Keratinocyte (primary cell): ENCODE data around the gene ZNF32. TPM values are rescaled to one million over a fixed set of nuclear protein-coding genes. Genes with fewer than 3 reads are reported as not detected.

Experiments used
- DNase-seq: peaks from one replicate; pipeline ENCODE4 v3.0.0-alpha.2; 2011; ENCODE audit warnings: low read depth, missing footprints, low spot score
- FAIRE-seq: peaks from 2 replicates; lab custom pipeline; 2011; peaks lifted over from hg19 to GRCh38; lab: Jason Lieb, UNC
- H2AFZ ChIP-seq: 2 replicates; pipeline ENCODE4 v1.6.0; 2012; ENCODE audit warnings: low read length, control low read depth, inconsistent platforms; ENCODE audit not compliant: control insufficient read depth
- H3K27ac ChIP-seq: 2 replicates; pipeline ENCODE4 v1.5.1; 2011; ENCODE audit warnings: low read length; ENCODE audit not compliant: control insufficient read depth, insufficient read depth
- H3K27me3 ChIP-seq: 3 replicates; pipeline ENCODE4 v1.6.0; 2011; ENCODE audit warnings: low read length; ENCODE audit not compliant: control insufficient read depth, insufficient read depth; ENCODE audit errors: extremely low read depth
- H3K36me3 ChIP-seq, 2 experiments: 2 replicates in 1 of 2; 3 replicates in 1 of 2; pipeline ENCODE4 v1.5.1; 2011; ENCODE audit warnings: low read length in 2 of 2, mild to moderate bottlenecking in 1 of 2; ENCODE audit not compliant: control insufficient read depth in 2 of 2, insufficient read depth in 2 of 2; ENCODE audit errors: extremely low read depth in 1 of 2
- H3K4me1 ChIP-seq: 3 replicates; pipeline ENCODE4 v1.5.1; 2011; ENCODE audit warnings: low read length; ENCODE audit not compliant: control insufficient read depth, insufficient read depth; ENCODE audit errors: extremely low read depth
- H3K4me2 ChIP-seq: 3 replicates; pipeline ENCODE4 v1.6.0; 2011; ENCODE audit warnings: low read depth, low read length; ENCODE audit not compliant: control insufficient read depth, insufficient read depth; ENCODE audit errors: extremely low read depth
- H3K4me3 ChIP-seq, 3 experiments: fragments of 200-600 bp in 1 of 3; sonication (generic) in 1 of 3; 2 replicates in 2 of 3; 3 replicates in 1 of 3; pipeline ENCODE4 v1.5.1; 2011 to 2016; ENCODE audit warnings: low read length in 3 of 3, mild to moderate bottlenecking in 3 of 3, control low read depth in 2 of 3, inconsistent platforms in 1 of 3, low read depth in 1 of 3, mixed read lengths in 1 of 3, mixed run types in 1 of 3, moderate library complexity in 1 of 3; ENCODE audit not compliant: control insufficient read depth in 2 of 3, insufficient read depth in 2 of 3; ENCODE audit errors: extremely low read depth in 1 of 3
- H3K79me2 ChIP-seq: 2 replicates; pipeline ENCODE4 v1.6.0; 2012; ENCODE audit warnings: low read length; ENCODE audit not compliant: control insufficient read depth, insufficient read depth
- H3K9ac ChIP-seq: 3 replicates; pipeline ENCODE4 v1.6.0; 2011; ENCODE audit warnings: low read length; ENCODE audit not compliant: control insufficient read depth, insufficient read depth; ENCODE audit errors: extremely low read depth
- H3K9me1 ChIP-seq: 3 replicates; pipeline ENCODE4 v1.6.0; 2011; ENCODE audit warnings: low read length; ENCODE audit not compliant: control insufficient read depth, insufficient read depth; ENCODE audit errors: extremely low read depth
- H3K9me3 ChIP-seq: 2 replicates; pipeline ENCODE4 v1.5.1; 2012; ENCODE audit warnings: low read depth, low read length; ENCODE audit not compliant: control insufficient read depth
- H4K20me1 ChIP-seq: 3 replicates; pipeline ENCODE4 v1.6.0; 2011; ENCODE audit warnings: low read length; ENCODE audit not compliant: control insufficient read depth, insufficient read depth; ENCODE audit errors: extremely low read depth
- CTCF ChIP-seq, 3 experiments: IDR thresholded peaks in 1 of 3; conservative IDR thresholded peaks in 1 of 3; optimal IDR thresholded peaks in 1 of 3; 2 replicates in 2 of 3; 3 replicates in 1 of 3; pipeline versions ENCODE3 to v1.5.1; 2011; ENCODE audit warnings: low read length in 3 of 3, mild to moderate bottlenecking in 3 of 3, moderate library complexity in 2 of 3, control low read depth in 1 of 3, inconsistent platforms in 1 of 3; ENCODE audit not compliant: insufficient read depth in 2 of 3; ENCODE audit errors: extremely low read depth in 1 of 3
- EZH2 ChIP-seq: IDR thresholded peaks from one replicate; pipeline ENCODE4 v1.6.1; 2012; ENCODE audit warnings: inconsistent platforms, mild to moderate bottlenecking, low read length, moderate library complexity
- dilution Hi-C: fragments of 300-500 bp; cut with MboI; formaldehyde crosslinking; loops from one replicate; pipeline ENCODE4 v1.7.0; 2020; ENCODE audit warnings: low sequenced_read_pairs; ENCODE audit not compliant: extremely low pct_ligation_motif_present
- polyA plus RNA-seq, 5 experiments: library from polyadenylated mRNA; depleted of rRNA in 3 of 5; stranded (reverse) in 3 of 5; stranded (forward) in 1 of 5; unstranded in 1 of 5; fragments of >200 nt; gene quantifications; 1 replicate in 1 of 5; 2 replicates in 3 of 5; 3 replicates in 1 of 5; pipeline versions ENCODE4 v1.2.1 to v1.2.3, GENCODE V29; 2011 to 2012; ENCODE audit warnings: missing spikeins in 2 of 5, low read depth in 1 of 5, low replicate concordance in 1 of 5

Gene ZNF32
- polyA plus RNA-seq, 1 donor (not counting 4 experiments of a cell fraction or from before 2014, with no cell fraction given): 25.6 TPM

GRCh38 chr10:43648095-43648397 lies 635 bp downstream of the ZNF32 start:
- Histone ChIP-seq H3K9ac (peak overlapping the region; percentile 75), H3K27me3 (no peaks in the 10 kb centered on the region), H3K4me1 (peaks cover 4% of the 10 kb centered on the region), H3K9me1 (no peaks in the 10 kb centered on the region), H3K27ac (no peak overlapping the region), H3K9me3 (peaks cover 13% of the 10 kb centered on the region), H2AFZ (peak overlapping the region; percentile 88), H3K36me3 (peaks cover 12 to 15% of the 10 kb centered on the region in 2 experiments), H3K4me3 (peak overlapping the region; percentile 62 to 75 (median 72)), H3K79me2 (no peaks in the 10 kb centered on the region), H4K20me1 (no peaks in the 10 kb centered on the region), H3K4me2 (peak overlapping the region; percentile 88)
- FAIRE-seq (no peak), DNase-seq (no peak)
- TF ChIP-seq CTCF (optimal IDR thresholded peaks at IDR 0.05 in 1 of 3, IDR thresholded peaks at IDR 0.05 in 1 of 3, conservative IDR thresholded peaks at IDR 0.05 in 1 of 3; ENCODE audit: extremely low read depth in 1 of 3, insufficient read depth in 2 of 3, low read length in 3 of 3): no peak
- TF ChIP-seq EZH2: no peak
- dilution Hi-C loops: no loop called here

- DNase-seq (no peak), FAIRE-seq (no peak)
- Histone ChIP-seq H2AFZ (no peak overlapping the region), H3K9ac (no peak overlapping the region), H3K9me1 (no peaks in the 10 kb centered on the region), H3K9me3 (peaks cover 13% of the 10 kb centered on the region), H4K20me1 (no peaks in the 10 kb centered on the region), H3K4me2 (peak overlapping the region; percentile 88), H3K27me3 (no peaks in the 10 kb centered on the region), H3K4me3 (peak overlapping the region in 2 of 3 experiments; percentile 72 to 75), H3K27ac (no peak overlapping the region), H3K36me3 (peaks cover 12 to 15% of the 10 kb centered on the region in 2 experiments), H3K4me1 (peaks cover 4% of the 10 kb centered on the region), H3K79me2 (no peaks in the 10 kb centered on the region)
- dilution Hi-C loops: no loop called here
- no peak for TF ChIP-seq EZH2
- no peak for TF ChIP-seq CTCF (optimal IDR thresholded peaks at IDR 0.05 in 1 of 3, IDR thresholded peaks at IDR 0.05 in 1 of 3, conservative IDR thresholded peaks at IDR 0.05 in 1 of 3; ENCODE audit: extremely low read depth in 1 of 3, insufficient read depth in 2 of 3, low read length in 3 of 3)
Observed at GRCh38 chr10:43647576-43647975, 1.1 kb downstream of the ZNF32 start.
